Astrocyte of the spinal cord (primary cell): ENCODE results near the gene IL4I1.

Source experiments
- DNase-seq: peaks from one replicate; pipeline ENCODE4 v3.0.0; 2011; ENCODE audit warnings: low read depth, low spot score
- H3K4me3 ChIP-seq: 2 replicates; pipeline ENCODE4 v1.5.1; 2011; ENCODE audit warnings: low read depth, mild to moderate bottlenecking, low read length, moderate library complexity
- CTCF ChIP-seq: IDR thresholded peaks from 2 replicates; pipeline ENCODE4 v1.5.1; 2012; ENCODE audit warnings: low read depth, mild to moderate bottlenecking, low read length, inconsistent platforms
- in situ Hi-C: cut with HindIII; loops from 2 replicates; pipeline ENCODE4 v1.10.0; 2017; ENCODE audit warnings: low sequenced_read_pairs

Gene IL4I1

GRCh38 chr19:49862391-49863253, 34.1 kb downstream of the IL4I1 start:
- DNase-seq = no peak
- in situ Hi-C loops = no loop called here
- TF ChIP-seq CTCF = peak; percentile 31
- H3K4me3 ChIP-seq = no peak overlapping the region

GRCh38 chr19:49861541-49862378, 34.9 kb downstream of the IL4I1 start:
- in situ Hi-C loops = no loop called here
- TF ChIP-seq CTCF = no peak
- H3K4me3 ChIP-seq = no peak overlapping the region

GRCh38 chr19:49861107-49861506, 35.6 kb downstream of the IL4I1 start:
- in situ Hi-C loops = no loop called here
- TF ChIP-seq CTCF = no peak
- DNase-seq = no peak
- no peak overlapping the region for H3K4me3 ChIP-seq

More at GRCh38 chr19:49861541-49862378, 34.9 kb downstream of the IL4I1 start:
- DNase-seq = no peak

- in situ Hi-C loops = no loop called here
- no peak for TF ChIP-seq CTCF
- no peak overlapping the region for H3K4me3 ChIP-seq
- DNase-seq = no peak
Measured at GRCh38 chr19:49860336-49861102, 36.2 kb downstream of the IL4I1 start.

GRCh38 chr19:49859682-49860335, 36.9 kb downstream of the IL4I1 start:
- in situ Hi-C loops = no loop called here
- no peak for TF ChIP-seq CTCF
- H3K4me3 ChIP-seq = no peak overlapping the region
- no peak for DNase-seq
